ENCODE results near the gene CCSAP.
A peak's percentile ranks its signal among the peaks of the same experiment; 100 is the strongest.
"Not testable (repeated sequence)": the region's sequence is repeated elsewhere in the genome, so short reads cannot be mapped to it uniquely, and the experiment has no call there.

The CCSAP gene

DNA sequence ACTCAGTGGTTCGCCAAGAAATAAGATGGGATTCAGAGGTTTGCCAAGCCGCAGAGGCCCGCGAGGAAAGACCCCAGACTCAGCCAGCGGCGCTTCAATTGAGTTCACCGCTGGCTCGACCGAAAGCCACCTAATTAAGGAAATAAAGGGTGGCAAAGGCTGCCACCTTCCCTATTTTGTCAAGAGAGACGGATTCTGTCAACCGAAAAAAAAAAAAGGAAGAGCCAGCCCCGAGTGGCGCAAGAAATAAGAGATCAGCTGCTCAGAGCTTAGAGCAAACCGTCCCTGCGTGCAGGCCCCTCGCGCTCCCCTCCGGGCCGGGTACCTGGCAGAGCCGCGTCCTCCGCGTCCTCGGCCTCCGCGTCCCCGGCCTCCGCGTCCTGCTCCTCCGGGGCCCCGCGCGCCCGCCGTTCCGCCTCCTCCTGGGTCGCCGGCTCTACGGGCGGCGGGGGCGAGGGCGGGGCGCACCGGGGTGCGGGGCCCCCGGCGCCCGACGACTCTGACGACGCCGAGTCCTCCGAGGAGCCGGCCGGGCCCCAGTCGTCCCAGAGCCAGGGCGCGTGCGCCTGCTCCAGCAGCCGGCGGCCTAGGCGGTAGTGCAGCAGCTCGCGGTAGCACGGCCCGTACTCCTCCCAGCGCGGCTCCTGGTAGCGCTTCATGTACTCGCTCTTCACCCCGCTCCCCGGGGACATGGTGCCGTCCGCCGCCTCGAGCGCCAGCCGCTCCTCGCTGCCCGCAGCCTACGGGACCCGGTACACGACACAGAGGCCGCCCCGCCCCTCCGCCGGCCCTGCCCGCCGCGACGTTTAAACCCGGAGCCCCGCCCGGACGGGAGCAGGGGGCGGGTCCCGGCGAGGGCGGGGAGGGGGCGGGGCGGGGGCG, 832 bp downstream of the CCSAP start:
- H3K36me3 ChIP-seq (ENCODE audit: control insufficient read depth, insufficient read depth, low read length), result no peaks in the 10 kb centered on the region
- 0 to 1% methylated on average over 72 to 80 of the region's 103 CpGs for WGBS, 2 experiments (ENCODE audit: insufficient coverage in 2 of 2)
- H3K4me3 ChIP-seq (ENCODE audit: extremely low read depth, insufficient read depth, low read length, poor library complexity, severe bottlenecking), result peak overlapping the region; percentile 60

DNA sequence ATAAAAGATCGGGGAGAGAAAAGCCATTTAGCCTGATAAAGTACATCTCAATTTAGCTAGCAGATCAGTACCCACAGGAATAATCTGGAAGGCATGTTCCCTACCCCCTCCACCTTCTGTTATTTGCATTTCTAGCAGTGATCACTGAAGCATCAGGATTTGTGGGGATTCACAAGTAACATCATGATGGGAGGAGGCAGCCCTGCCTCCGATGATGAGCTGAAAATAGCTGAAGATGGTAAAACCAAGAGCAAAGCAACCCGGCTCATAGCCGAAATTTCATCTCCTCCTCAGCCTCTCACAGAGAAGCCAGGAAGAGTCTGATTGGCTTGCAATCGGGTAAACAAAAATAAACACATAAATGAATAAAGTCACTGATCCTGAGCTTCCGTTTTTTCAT, 2.4 kb downstream of the CCSAP start:
- no peak overlapping the region for H3K27ac ChIP-seq (ENCODE audit: low read depth, low read length, severe bottlenecking)
- 90% methylated on average over 5 to 6 of the region's 6 CpGs for WGBS, 2 experiments (ENCODE audit: insufficient coverage in 2 of 2)
- H3K36me3 ChIP-seq (ENCODE audit: control insufficient read depth, insufficient read depth, low read length), result no peaks in the 10 kb centered on the region
- no peak overlapping the region for H3K4me3 ChIP-seq (ENCODE audit: extremely low read depth, insufficient read depth, low read length, poor library complexity, severe bottlenecking)
- H3K9me3 ChIP-seq (ENCODE audit: control insufficient read depth, low read length), result no peaks in the 10 kb centered on the region
- peaks cover 3% of the 10 kb centered on the region for H3K4me1 ChIP-seq (ENCODE audit: control insufficient read depth, insufficient read depth, low read length, poor library complexity, severe bottlenecking)

More for the DNA sequence above, 832 bp downstream of the CCSAP start:
- Histone ChIP-seq H3K4me1 (ENCODE audit: control insufficient read depth, insufficient read depth, low read length, poor library complexity, severe bottlenecking) (peaks cover 3% of the 10 kb centered on the region), H3K27ac (ENCODE audit: low read depth, low read length, severe bottlenecking) (peak overlapping the region; percentile 52), H3K9me3 (ENCODE audit: control insufficient read depth, low read length) (no peaks in the 10 kb centered on the region)

GRCh38 chr1:229339520-229339919, 3.3 kb downstream of the CCSAP start:
- Histone ChIP-seq H3K4me3 (ENCODE audit: extremely low read depth, insufficient read depth, low read length, poor library complexity, severe bottlenecking) (no peak overlapping the region), H3K36me3 (ENCODE audit: control insufficient read depth, insufficient read depth, low read length) (peaks cover 4% of the 10 kb centered on the region), H3K4me1 (ENCODE audit: control insufficient read depth, insufficient read depth, low read length, poor library complexity, severe bottlenecking) (peaks cover 10% of the 10 kb centered on the region), H3K27ac (ENCODE audit: low read depth, low read length, severe bottlenecking) (no peak overlapping the region), H3K9me3 (ENCODE audit: control insufficient read depth, low read length) (peaks cover 3% of the 10 kb centered on the region)
- 91 to 100% methylated on average over 1 of the region's 3 CpGs for WGBS, 2 experiments (ENCODE audit: insufficient coverage in 2 of 2)

DNA sequence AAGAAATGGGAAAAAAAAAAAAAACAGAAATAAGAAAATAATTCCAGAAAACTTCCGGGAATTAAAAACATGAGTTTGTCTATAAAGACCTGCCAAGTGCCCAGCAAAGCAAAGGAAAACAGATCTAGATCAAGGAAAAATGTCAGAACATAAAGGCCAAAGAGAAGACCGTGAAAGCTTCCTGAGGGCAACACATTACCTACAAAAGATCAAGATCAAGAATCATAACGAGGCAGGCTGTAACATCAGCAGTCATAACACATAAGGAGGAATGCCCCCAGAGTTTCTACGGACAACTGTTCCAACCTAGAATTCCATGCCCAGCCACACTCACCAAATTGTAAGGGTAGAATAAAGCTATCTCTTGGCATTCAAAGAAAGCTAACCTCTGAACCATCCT, 3.8 kb downstream of the CCSAP start:
- Histone ChIP-seq H3K4me3 (ENCODE audit: extremely low read depth, insufficient read depth, low read length, poor library complexity, severe bottlenecking) (no peak overlapping the region), H3K4me1 (ENCODE audit: control insufficient read depth, insufficient read depth, low read length, poor library complexity, severe bottlenecking) (peaks cover 10% of the 10 kb centered on the region), H3K9me3 (ENCODE audit: control insufficient read depth, low read length) (peaks cover 3% of the 10 kb centered on the region), H3K36me3 (ENCODE audit: control insufficient read depth, insufficient read depth, low read length) (peaks cover 5% of the 10 kb centered on the region), H3K27ac (ENCODE audit: low read depth, low read length, severe bottlenecking) (no peak overlapping the region)
- WGBS, 2 experiments (ENCODE audit: insufficient coverage in 2 of 2), result 90 to 100% methylated on average over 1 to 4 of the region's 4 CpGs

GRCh38 chr1:229336345-229336744, 6.5 kb downstream of the CCSAP start:
- Histone ChIP-seq H3K36me3 (ENCODE audit: control insufficient read depth, insufficient read depth, low read length) (peaks cover 10% of the 10 kb centered on the region), H3K9me3 (ENCODE audit: control insufficient read depth, low read length) (peaks cover 10% of the 10 kb centered on the region), H3K4me1 (ENCODE audit: control insufficient read depth, insufficient read depth, low read length, poor library complexity, severe bottlenecking) (peaks cover 7% of the 10 kb centered on the region), H3K27ac (ENCODE audit: low read depth, low read length, severe bottlenecking) (no peak overlapping the region), H3K4me3 (ENCODE audit: extremely low read depth, insufficient read depth, low read length, poor library complexity, severe bottlenecking) (no peak overlapping the region)
- WGBS, 2 experiments (ENCODE audit: insufficient coverage in 2 of 2), result 90 to 96% methylated on average over 2 to 3 of the region's 3 CpGs

GRCh38 chr1:229334716-229335115, 8.1 kb downstream of the CCSAP start:
- Histone ChIP-seq H3K27ac (ENCODE audit: low read depth, low read length, severe bottlenecking) (no peak overlapping the region), H3K36me3 (ENCODE audit: control insufficient read depth, insufficient read depth, low read length) (peaks cover 10% of the 10 kb centered on the region), H3K4me1 (ENCODE audit: control insufficient read depth, insufficient read depth, low read length, poor library complexity, severe bottlenecking) (peaks cover 7% of the 10 kb centered on the region), H3K9me3 (ENCODE audit: control insufficient read depth, low read length) (peaks cover 10% of the 10 kb centered on the region), H3K4me3 (ENCODE audit: extremely low read depth, insufficient read depth, low read length, poor library complexity, severe bottlenecking) (no peak overlapping the region)
- WGBS, 2 experiments (ENCODE audit: insufficient coverage in 2 of 2), result 89% methylated on average over 2 of the region's 2 CpGs; no CpG with 5 or more reads in 1 of the 2 experiments

- H3K36me3 ChIP-seq (ENCODE audit: control insufficient read depth, insufficient read depth, low read length), result peaks cover 10% of the 10 kb centered on the region
Measured at GRCh38 chr1:229334269-229334668, 8.6 kb downstream of the CCSAP start.

DNA sequence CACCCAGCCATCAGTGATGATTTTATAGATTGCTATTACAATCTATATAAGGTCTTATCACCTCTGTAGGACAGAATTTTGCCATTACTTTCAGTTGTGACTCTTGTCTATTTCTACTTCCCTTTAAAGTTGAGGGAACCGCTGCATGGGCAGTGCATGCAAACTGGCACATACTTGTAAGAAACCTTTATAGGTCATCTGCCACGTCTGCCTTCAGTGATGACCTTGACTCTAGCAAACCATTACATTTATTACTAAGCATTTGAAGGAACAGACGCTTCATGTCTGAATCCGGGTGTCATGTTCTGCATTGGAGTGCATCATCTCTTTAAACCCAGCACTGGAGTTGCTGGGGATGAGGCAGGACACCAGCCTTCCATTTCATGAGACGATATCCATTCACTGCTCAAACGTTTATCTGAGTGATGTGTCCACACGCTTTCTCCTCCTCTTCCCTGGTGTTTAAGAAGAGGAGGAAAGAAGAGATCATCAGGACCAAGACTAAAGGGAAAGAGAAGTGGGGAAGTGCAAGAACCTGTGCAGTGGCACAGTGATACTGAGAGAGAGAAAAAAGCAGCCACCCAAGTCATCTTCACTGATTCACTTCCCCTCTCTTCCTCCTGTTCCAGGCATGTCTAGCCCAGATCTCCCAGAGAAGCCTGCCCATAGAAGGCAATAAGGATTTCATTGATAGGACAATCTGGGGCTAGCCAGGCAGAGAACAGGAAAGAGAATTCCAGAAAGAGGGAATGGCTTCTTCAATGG, 14.1 kb downstream of the CCSAP start:
- Histone ChIP-seq H3K36me3 (ENCODE audit: control insufficient read depth, insufficient read depth, low read length) (peaks cover 38% of the 10 kb centered on the region), H3K4me3 (ENCODE audit: extremely low read depth, insufficient read depth, low read length, poor library complexity, severe bottlenecking) (no peak overlapping the region), H3K9me3 (ENCODE audit: control insufficient read depth, low read length) (peaks cover 4% of the 10 kb centered on the region), H3K27ac (ENCODE audit: low read depth, low read length, severe bottlenecking) (no peak overlapping the region), H3K4me1 (ENCODE audit: control insufficient read depth, insufficient read depth, low read length, poor library complexity, severe bottlenecking) (peaks cover 3% of the 10 kb centered on the region)
- WGBS, 2 experiments (ENCODE audit: insufficient coverage in 2 of 2), result 94 to 95% methylated on average over 4 to 7 of the region's 7 CpGs

More at GRCh38 chr1:229334269-229334668, 8.6 kb downstream of the CCSAP start:
- Histone ChIP-seq H3K27ac (ENCODE audit: low read depth, low read length, severe bottlenecking) (no peak overlapping the region), H3K4me3 (ENCODE audit: extremely low read depth, insufficient read depth, low read length, poor library complexity, severe bottlenecking) (no peak overlapping the region), H3K9me3 (ENCODE audit: control insufficient read depth, low read length) (peaks cover 10% of the 10 kb centered on the region), H3K4me1 (ENCODE audit: control insufficient read depth, insufficient read depth, low read length, poor library complexity, severe bottlenecking) (peaks cover 7% of the 10 kb centered on the region)
- no CpG with 5 or more reads among the region's 2 CpGs for WGBS, 2 experiments (ENCODE audit: insufficient coverage in 2 of 2)

DNA sequence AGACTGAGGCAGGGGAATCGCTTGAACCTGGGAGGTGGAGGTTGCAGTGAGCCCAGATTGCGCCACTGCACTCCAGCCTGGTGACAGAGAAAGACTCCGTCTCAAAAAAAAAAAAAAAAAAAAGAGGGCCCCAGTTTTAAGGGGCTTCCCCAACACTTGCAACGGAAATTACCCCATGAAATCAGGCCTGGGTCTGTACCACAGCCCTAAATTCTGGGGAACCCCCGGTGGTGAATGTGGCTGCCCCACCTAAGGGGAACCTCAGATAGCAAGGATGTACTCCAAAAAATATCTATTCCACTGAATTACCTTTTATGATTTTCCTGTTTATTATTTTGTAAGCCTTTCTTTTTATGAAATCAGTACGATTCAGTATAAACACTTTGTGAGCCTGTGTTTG, 15.1 kb downstream of the CCSAP start:
- not testable (repeated sequence) for H3K4me3 ChIP-seq (ENCODE audit: extremely low read depth, insufficient read depth, low read length, poor library complexity, severe bottlenecking); H3K4me1 ChIP-seq (ENCODE audit: control insufficient read depth, insufficient read depth, low read length, poor library complexity, severe bottlenecking); H3K27ac ChIP-seq (ENCODE audit: low read depth, low read length, severe bottlenecking); H3K9me3 ChIP-seq (ENCODE audit: control insufficient read depth, low read length)
- peaks cover 41% of the 10 kb centered on the region for H3K36me3 ChIP-seq (ENCODE audit: control insufficient read depth, insufficient read depth, low read length)
- WGBS, 2 experiments (ENCODE audit: insufficient coverage in 2 of 2), result 95 to 100% methylated on average over 2 to 6 of the region's 6 CpGs

DNA sequence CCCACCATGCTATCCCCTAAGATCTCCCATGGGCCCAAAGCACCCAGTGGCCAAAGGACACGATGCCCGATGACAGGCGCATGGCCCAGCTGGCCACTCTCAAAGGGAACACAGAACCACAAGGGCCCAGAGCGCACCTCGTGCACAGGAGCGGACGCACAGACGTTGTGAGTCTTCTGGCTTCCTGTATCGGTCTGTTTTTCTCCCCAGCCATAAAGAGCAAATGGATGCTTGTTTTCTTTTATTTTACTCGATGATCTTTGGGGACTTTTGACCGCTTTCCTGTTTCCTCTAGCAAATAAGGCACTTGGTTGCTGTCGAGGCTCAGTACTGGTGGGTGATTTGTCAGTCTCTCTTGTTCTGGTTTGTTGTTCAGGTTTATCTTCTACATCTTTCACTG, 16.2 kb downstream of the CCSAP start:
- H3K4me3 ChIP-seq (ENCODE audit: extremely low read depth, insufficient read depth, low read length, poor library complexity, severe bottlenecking), result no peak overlapping the region
- WGBS, 2 experiments (ENCODE audit: insufficient coverage in 2 of 2), result 86 to 92% methylated on average over 9 to 10 of the region's 12 CpGs
- peaks cover 47% of the 10 kb centered on the region for H3K36me3 ChIP-seq (ENCODE audit: control insufficient read depth, insufficient read depth, low read length)
- no peaks in the 10 kb centered on the region for H3K9me3 ChIP-seq (ENCODE audit: control insufficient read depth, low read length)
- H3K27ac ChIP-seq (ENCODE audit: low read depth, low read length, severe bottlenecking), result no peak overlapping the region
- peaks cover 3% of the 10 kb centered on the region for H3K4me1 ChIP-seq (ENCODE audit: control insufficient read depth, insufficient read depth, low read length, poor library complexity, severe bottlenecking)
